ENCODE measurements around the gene SNU13.
A peak's percentile ranks its signal among the peaks of the same experiment; 100 is the strongest.

DNA sequence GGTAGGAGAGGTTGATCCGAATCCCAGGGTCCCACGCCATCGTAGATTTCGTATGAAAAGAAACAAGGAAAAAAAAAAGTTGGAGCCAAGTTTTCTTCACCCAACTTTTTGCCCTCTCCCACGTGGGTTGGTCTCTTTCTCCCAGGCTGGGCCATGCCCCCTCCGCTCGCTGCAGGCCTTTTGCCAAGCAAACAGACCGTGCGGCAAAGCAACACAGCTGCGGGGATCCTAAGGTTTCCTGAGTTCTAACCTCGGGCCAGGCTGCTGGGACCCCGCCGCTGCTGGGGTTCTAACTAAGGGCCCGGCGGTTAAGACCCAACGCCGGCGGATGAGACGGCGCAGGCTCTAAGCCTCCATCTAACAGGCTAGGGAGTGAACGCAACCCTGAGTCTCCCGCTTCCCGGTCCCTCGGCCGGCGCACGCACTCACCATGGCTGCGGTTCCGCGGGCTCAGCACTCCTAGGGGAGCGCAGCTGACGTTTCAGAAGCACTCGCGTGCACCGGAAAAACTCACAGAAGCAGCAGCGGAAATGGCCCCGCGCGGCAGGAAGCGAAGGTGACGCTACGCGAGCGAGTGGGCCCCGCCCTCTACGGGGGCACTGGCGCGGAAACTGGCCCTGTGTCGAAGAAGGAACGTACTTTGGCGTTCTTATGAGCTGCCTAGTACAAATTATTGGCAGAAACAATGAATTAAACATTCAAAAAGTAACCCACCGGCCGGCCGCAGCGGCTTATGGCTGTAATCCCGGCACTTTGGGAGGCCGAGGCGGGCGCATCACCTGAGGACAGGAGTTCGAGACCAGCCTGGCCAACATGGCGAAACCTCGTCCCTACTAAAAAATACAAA, at the start of gene SNU13:
- TF ChIP-seq CTCF (IDR thresholded peaks at IDR 0.05 in 4 of 5, conservative IDR thresholded peaks at IDR 0.05 in 1 of 5) (peak in 1 of 5 experiments; percentile 16), POLR2A (IDR thresholded peaks at IDR 0.05) (peak; percentile 87 to 90)

All from gastrocnemius medialis (tissue), 4 donors.